ENCODE data around the gene FAM9A. TPM values are rescaled to one million over a fixed set of nuclear protein-coding genes. Genes with fewer than 3 reads are reported as not detected.
"Not testable (repeated sequence)": the region's sequence is repeated elsewhere in the genome, so short reads cannot be mapped to it uniquely, and the experiment has no call there.

Gene FAM9A
- total RNA-seq, 5 donors from 2014 or later (not counting 1 experiment from before 2014, with no cell fraction given): not detected

DNA sequence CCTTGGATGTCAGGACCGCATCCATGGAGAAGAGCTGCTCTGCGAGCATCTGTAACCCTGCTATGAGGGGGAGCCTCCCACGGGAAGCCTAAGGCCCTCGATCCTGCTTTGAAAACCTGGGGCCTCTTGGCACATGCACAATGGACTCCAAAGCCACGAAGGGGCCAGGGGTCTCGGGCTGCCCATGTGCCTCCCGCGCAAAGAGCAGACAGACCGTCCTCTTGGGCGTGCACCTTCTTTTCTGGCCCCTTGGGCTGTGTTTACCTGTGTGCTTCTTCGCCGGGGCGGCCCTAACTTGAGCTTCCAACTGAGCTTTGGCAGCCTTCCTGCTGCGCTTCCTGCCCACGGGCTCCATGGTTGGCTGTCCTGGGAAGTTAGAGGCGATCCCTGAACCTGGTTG, 2.5 kb downstream of the FAM9A start:
- H3K4me3 ChIP-seq (ENCODE audit: control insufficient read depth in 1 of 2, extremely low read depth in 1 of 2, low read length in 1 of 2); ATAC-seq (replicated peaks in 1 of 4); H3K4me1 ChIP-seq (ENCODE audit: control insufficient read depth in 1 of 2, extremely low read depth in 1 of 2, insufficient read depth in 2 of 2, low read length in 2 of 2); H3K27me3 ChIP-seq (replicated peaks in 1 of 2; ENCODE audit: control insufficient read depth in 2 of 2, extremely low read depth in 1 of 2, insufficient read depth in 2 of 2, low read length in 1 of 2); H3K27ac ChIP-seq (ENCODE audit: low read length); H3K9me3 ChIP-seq; H3K4me1 Mint-ChIP-seq; DNase-seq; H3K4me3 Mint-ChIP-seq; POLR2A ChIA-PET; H3K36me3 Mint-ChIP-seq; H3K9me3 Mint-ChIP-seq; CTCF ChIA-PET; H3K27ac Mint-ChIP-seq; H3K36me3 ChIP-seq (ENCODE audit: control insufficient read depth in 2 of 2, extremely low read depth in 1 of 2, insufficient read depth in 1 of 2, low read length in 1 of 2): not testable (repeated sequence)
- peaks cover 7 to 13% of the 10 kb centered on the region in 2 donors for H3K27me3 Mint-ChIP-seq
- WGBS (ENCODE audit: insufficient coverage): 95% methylated on average over 4 of the region's 16 CpGs

DNA sequence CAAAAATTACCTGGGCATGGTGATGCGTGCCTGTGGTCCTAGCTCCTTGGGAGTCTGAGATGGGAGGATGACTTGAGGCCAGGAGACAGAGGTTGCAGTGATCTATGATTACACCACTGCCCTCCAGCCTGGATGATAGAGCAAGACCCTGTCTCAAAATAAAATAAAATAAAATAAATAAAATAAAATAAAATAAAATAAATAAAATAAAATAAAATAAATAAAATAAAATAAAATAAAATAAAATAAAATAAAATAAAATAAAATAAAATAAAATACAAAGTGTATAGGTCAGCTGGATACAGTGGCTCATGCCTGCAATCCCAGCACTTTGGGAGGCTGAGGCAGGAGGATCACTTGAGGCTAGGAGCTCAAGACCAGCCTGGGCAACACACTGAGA, 14.1 kb downstream of the FAM9A start:
- H3K4me1 Mint-ChIP-seq; H3K36me3 Mint-ChIP-seq; H3K27ac Mint-ChIP-seq; H3K4me3 Mint-ChIP-seq; H3K9me3 Mint-ChIP-seq; ATAC-seq (replicated peaks in 1 of 4); CTCF ChIA-PET; H3K9me3 ChIP-seq; H3K36me3 ChIP-seq (ENCODE audit: control insufficient read depth in 2 of 2, extremely low read depth in 1 of 2, insufficient read depth in 1 of 2, low read length in 1 of 2); H3K4me3 ChIP-seq (ENCODE audit: control insufficient read depth in 1 of 2, extremely low read depth in 1 of 2, low read length in 1 of 2); H3K4me1 ChIP-seq (ENCODE audit: control insufficient read depth in 1 of 2, extremely low read depth in 1 of 2, insufficient read depth in 2 of 2, low read length in 2 of 2); H3K27ac ChIP-seq (ENCODE audit: low read length); POLR2A ChIA-PET; DNase-seq; H3K27me3 ChIP-seq (replicated peaks in 1 of 2; ENCODE audit: control insufficient read depth in 2 of 2, extremely low read depth in 1 of 2, insufficient read depth in 2 of 2, low read length in 1 of 2): not testable (repeated sequence)
- peaks cover 4 to 24% of the 10 kb centered on the region in 2 donors for H3K27me3 Mint-ChIP-seq
- WGBS (ENCODE audit: insufficient coverage): no CpG with 5 or more reads among the region's 1 CpG

DNA sequence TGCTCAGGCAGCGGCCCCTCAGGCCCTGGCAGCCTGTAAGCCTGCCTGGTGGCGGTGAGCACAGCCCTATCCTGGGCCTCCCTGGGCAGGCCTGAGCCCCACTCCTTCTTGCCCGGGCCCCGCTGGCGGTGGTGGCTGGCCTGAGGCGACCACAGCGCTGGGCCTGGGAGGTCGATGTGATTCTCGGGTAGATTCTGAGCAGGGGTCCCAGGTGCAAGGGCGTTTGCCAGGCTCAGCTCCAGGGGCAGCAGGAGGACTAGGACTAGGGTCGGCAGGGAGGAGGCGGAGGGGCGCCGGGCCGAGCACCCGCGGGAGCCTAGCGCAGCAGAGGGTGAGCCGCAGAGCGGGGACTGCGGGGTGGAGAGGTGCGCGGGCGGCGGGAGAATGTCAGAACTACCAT, 17.0 kb downstream of the FAM9A start:
- ATAC-seq (replicated peaks in 1 of 4): no peak
- H3K4me3 Mint-ChIP-seq: peak overlapping the region in 1 of 3 donors; percentile 34
- no peaks in the 10 kb centered on the region for H3K9me3 Mint-ChIP-seq
- H3K36me3 Mint-ChIP-seq: no peaks in the 10 kb centered on the region
- Histone ChIP-seq H3K36me3 (ENCODE audit: control insufficient read depth in 2 of 2, extremely low read depth in 1 of 2, insufficient read depth in 1 of 2, low read length in 1 of 2) (no peaks in the 10 kb centered on the region), H3K4me1 (ENCODE audit: control insufficient read depth in 1 of 2, extremely low read depth in 1 of 2, insufficient read depth in 2 of 2, low read length in 2 of 2) (no peaks in the 10 kb centered on the region), H3K9me3 (no peaks in the 10 kb centered on the region), H3K4me3 (ENCODE audit: control insufficient read depth in 1 of 2, extremely low read depth in 1 of 2, low read length in 1 of 2) (no peak overlapping the region), H3K27me3 (replicated peaks in 1 of 2; ENCODE audit: control insufficient read depth in 2 of 2, extremely low read depth in 1 of 2, insufficient read depth in 2 of 2, low read length in 1 of 2) (no peaks in the 10 kb centered on the region), H3K27ac (ENCODE audit: low read length) (no peak overlapping the region)
- WGBS (ENCODE audit: insufficient coverage): 91% methylated on average over 6 of the region's 25 CpGs
- peaks cover 0 to 17% of the 10 kb centered on the region in 2 donors for H3K27me3 Mint-ChIP-seq
- DNase-seq: no peak
- POLR2A ChIA-PET: no interaction called here
- peaks cover 3 to 8% (median 4%) of the 10 kb centered on the region in 3 donors for H3K4me1 Mint-ChIP-seq
- CTCF ChIA-PET: no interaction called here
- H3K27ac Mint-ChIP-seq: no peak overlapping the region

DNA sequence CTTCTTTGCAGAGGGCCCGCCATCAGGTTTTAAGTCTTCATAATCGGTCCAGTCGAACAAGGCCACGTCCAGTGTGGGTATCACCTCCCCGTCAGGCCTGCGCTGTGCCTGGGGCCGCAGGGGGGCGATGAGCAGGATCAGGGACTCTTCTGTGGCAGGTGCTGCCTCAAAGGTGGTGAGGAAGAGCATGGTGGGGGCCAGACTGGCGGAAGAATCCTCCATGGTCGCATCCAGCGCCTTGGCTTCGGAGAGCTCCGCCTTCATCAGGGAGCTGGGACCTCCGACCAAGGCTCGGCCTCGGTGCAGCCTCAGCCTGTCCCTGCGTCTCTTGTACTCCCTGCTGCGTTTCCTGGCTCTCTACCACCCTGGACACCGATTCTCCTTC, 17.5 kb downstream of the FAM9A start:
- CTCF ChIA-PET: no interaction called here

GRCh38 chrX:8783097-8783713, 18.0 kb downstream of the FAM9A start:
- peaks cover 0 to 13% of the 10 kb centered on the region in 2 donors for H3K27me3 Mint-ChIP-seq
- Histone ChIP-seq H3K9me3 (no peaks in the 10 kb centered on the region), H3K4me3 (ENCODE audit: control insufficient read depth in 1 of 2, extremely low read depth in 1 of 2, low read length in 1 of 2) (no peak overlapping the region), H3K27ac (ENCODE audit: low read length) (no peak overlapping the region), H3K4me1 (ENCODE audit: control insufficient read depth in 1 of 2, extremely low read depth in 1 of 2, insufficient read depth in 2 of 2, low read length in 2 of 2) (no peaks in the 10 kb centered on the region), H3K27me3 (replicated peaks in 1 of 2; ENCODE audit: control insufficient read depth in 2 of 2, extremely low read depth in 1 of 2, insufficient read depth in 2 of 2, low read length in 1 of 2) (no peaks in the 10 kb centered on the region), H3K36me3 (ENCODE audit: control insufficient read depth in 2 of 2, extremely low read depth in 1 of 2, insufficient read depth in 1 of 2, low read length in 1 of 2) (no peaks in the 10 kb centered on the region)
- no peaks in the 10 kb centered on the region for H3K9me3 Mint-ChIP-seq
- ChIA-PET POLR2A (interaction anchor here in 1 of 2 donors (0.6 kb wide), 1 partner anchor 1059 kb away, joined by 3 read pairs; no protein-coding TSS in a partner anchor), CTCF (no interaction called here)
- no peaks in the 10 kb centered on the region for H3K36me3 Mint-ChIP-seq
- DNase-seq (peak in 26 of 35 experiments; percentile 2 to 47 (median 19)), ATAC-seq (replicated peaks in 1 of 4) (peak in 2 of 4 experiments; percentile 54 to 56)
- no peak overlapping the region for H3K27ac Mint-ChIP-seq
- peaks cover 4 to 8% (median 5%) of the 10 kb centered on the region in 3 donors for H3K4me1 Mint-ChIP-seq
- WGBS (ENCODE audit: insufficient coverage): 51% methylated on average over 12 of the region's 32 CpGs
- peak overlapping the region; percentile 9 to 39 (median 34) for H3K4me3 Mint-ChIP-seq

More for the DNA sequence above, 17.5 kb downstream of the FAM9A start:
- POLR2A ChIA-PET: no interaction called here
- Histone ChIP-seq H3K4me3 (ENCODE audit: control insufficient read depth in 1 of 2, extremely low read depth in 1 of 2, low read length in 1 of 2) (no peak overlapping the region), H3K27ac (ENCODE audit: low read length) (no peak overlapping the region), H3K36me3 (ENCODE audit: control insufficient read depth in 2 of 2, extremely low read depth in 1 of 2, insufficient read depth in 1 of 2, low read length in 1 of 2) (no peaks in the 10 kb centered on the region), H3K4me1 (ENCODE audit: control insufficient read depth in 1 of 2, extremely low read depth in 1 of 2, insufficient read depth in 2 of 2, low read length in 2 of 2) (no peaks in the 10 kb centered on the region), H3K9me3 (no peaks in the 10 kb centered on the region), H3K27me3 (replicated peaks in 1 of 2; ENCODE audit: control insufficient read depth in 2 of 2, extremely low read depth in 1 of 2, insufficient read depth in 2 of 2, low read length in 1 of 2) (no peaks in the 10 kb centered on the region)
- Mint-ChIP-seq H3K27me3 (peaks cover 0 to 16% of the 10 kb centered on the region in 2 donors), H3K4me3 (peak overlapping the region in 2 of 3 donors; percentile 34 to 39), H3K36me3 (no peaks in the 10 kb centered on the region), H3K9me3 (no peaks in the 10 kb centered on the region), H3K27ac (no peak overlapping the region), H3K4me1 (peaks cover 4 to 8% (median 5%) of the 10 kb centered on the region in 3 donors)
- WGBS (ENCODE audit: insufficient coverage): 82% methylated on average over 4 of the region's 19 CpGs
- ATAC-seq (replicated peaks in 1 of 4) (no peak), DNase-seq (no peak)

DNA sequence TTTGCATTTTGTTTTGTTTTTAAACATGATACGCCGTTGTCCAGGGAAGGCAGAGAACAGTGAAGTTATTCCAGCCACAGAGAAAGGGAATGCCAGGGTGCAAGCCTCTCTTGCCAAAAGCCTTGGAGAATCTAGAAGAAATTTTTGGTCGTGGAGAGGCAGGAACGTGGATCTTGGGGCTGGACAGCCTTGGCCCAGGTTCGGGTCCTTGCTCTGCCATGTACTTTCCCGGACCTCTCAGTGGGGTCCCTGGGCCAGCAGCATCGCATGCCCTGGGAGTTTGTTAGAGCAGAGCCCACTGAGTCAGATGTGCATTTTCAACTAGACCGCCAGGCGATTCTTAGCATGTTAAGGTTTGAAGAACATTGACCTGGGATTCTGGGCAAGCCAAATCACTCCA, 18.6 kb downstream of the FAM9A start:
- ChIA-PET POLR2A (no interaction called here), CTCF (no interaction called here)
- H3K36me3 Mint-ChIP-seq: no peaks in the 10 kb centered on the region
- no peak overlapping the region for H3K27ac Mint-ChIP-seq
- no peaks in the 10 kb centered on the region for H3K4me1 ChIP-seq (ENCODE audit: control insufficient read depth in 1 of 2, extremely low read depth in 1 of 2, insufficient read depth in 2 of 2, low read length in 2 of 2)
- H3K27me3 ChIP-seq (replicated peaks in 1 of 2; ENCODE audit: control insufficient read depth in 2 of 2, extremely low read depth in 1 of 2, insufficient read depth in 2 of 2, low read length in 1 of 2): no peaks in the 10 kb centered on the region
- no peak for ATAC-seq (replicated peaks in 1 of 4)
- H3K9me3 ChIP-seq: no peaks in the 10 kb centered on the region
- no peaks in the 10 kb centered on the region for H3K9me3 Mint-ChIP-seq
- no peak overlapping the region for H3K27ac ChIP-seq (ENCODE audit: low read length)
- H3K4me3 Mint-ChIP-seq: peak overlapping the region in 1 of 3 donors; percentile 34
- peaks cover 0 to 13% of the 10 kb centered on the region in 2 donors for H3K27me3 Mint-ChIP-seq
- no peak overlapping the region for H3K4me3 ChIP-seq (ENCODE audit: control insufficient read depth in 1 of 2, extremely low read depth in 1 of 2, low read length in 1 of 2)
- no peak for DNase-seq
- 77% methylated on average over 5 of the region's 9 CpGs for WGBS (ENCODE audit: insufficient coverage)
- H3K36me3 ChIP-seq (ENCODE audit: control insufficient read depth in 2 of 2, extremely low read depth in 1 of 2, insufficient read depth in 1 of 2, low read length in 1 of 2): no peaks in the 10 kb centered on the region
- peaks cover 4 to 8% (median 5%) of the 10 kb centered on the region in 3 donors for H3K4me1 Mint-ChIP-seq

- WGBS (ENCODE audit: insufficient coverage): 100% methylated on average over 1 of the region's 4 CpGs
- H3K4me3 ChIP-seq (ENCODE audit: control insufficient read depth in 1 of 2, extremely low read depth in 1 of 2, low read length in 1 of 2); H3K27ac ChIP-seq (ENCODE audit: low read length); H3K27ac Mint-ChIP-seq; DNase-seq; CTCF ChIA-PET; H3K9me3 ChIP-seq; H3K4me3 Mint-ChIP-seq; H3K27me3 Mint-ChIP-seq; H3K9me3 Mint-ChIP-seq; H3K36me3 Mint-ChIP-seq; H3K4me1 Mint-ChIP-seq; H3K27me3 ChIP-seq (replicated peaks in 1 of 2; ENCODE audit: control insufficient read depth in 2 of 2, extremely low read depth in 1 of 2, insufficient read depth in 2 of 2, low read length in 1 of 2); H3K4me1 ChIP-seq (ENCODE audit: control insufficient read depth in 1 of 2, extremely low read depth in 1 of 2, insufficient read depth in 2 of 2, low read length in 2 of 2); POLR2A ChIA-PET; H3K36me3 ChIP-seq (ENCODE audit: control insufficient read depth in 2 of 2, extremely low read depth in 1 of 2, insufficient read depth in 1 of 2, low read length in 1 of 2); ATAC-seq (replicated peaks in 1 of 4): not testable (repeated sequence)
These were observed 19.3 kb downstream of the FAM9A start for GRCh38 chrX:8781921-8782320.

All from T-cell (primary cell).